Endothelial cell of umbilical vein (primary cell): ENCODE results near the gene FUBP3.

Experiments used
- MYC ChIP-seq: IDR thresholded peaks from one replicate; pipeline ENCODE4 v1.6.1; 2011; ENCODE audit warnings: mild to moderate bottlenecking, low read depth, low read length
- POLR2A ChIP-seq: IDR thresholded peaks from 2 replicates; pipeline ENCODE4 v1.6.1; 2012; ENCODE audit warnings: low read depth, mild to moderate bottlenecking, control low read depth, low read length
- POLR2AphosphoS5 ChIP-seq: IDR thresholded peaks from 2 replicates; pipeline ENCODE4 v1.6.1; 2012; ENCODE audit warnings: low read depth, mild to moderate bottlenecking, control low read depth, low read length, moderate library complexity; ENCODE audit not compliant: insufficient read depth
- TF ChIP-seq, protein P1 (sequence below): IDR thresholded peaks from 2 replicates; pipeline ENCODE4 v1.6.1; 2011; ENCODE audit not compliant: insufficient read depth, insufficient read length
- TF ChIP-seq, protein P2 (sequence below), 2 donors: IDR thresholded peaks; 1 replicate in 1 of 2; 2 replicates in 1 of 2; pipeline ENCODE4 v1.5.1; 2011; ENCODE audit warnings: low read length in 2 of 2, mild to moderate bottlenecking in 2 of 2, moderate library complexity in 2 of 2, control low read depth in 1 of 2, inconsistent platforms in 1 of 2, low read depth in 1 of 2; ENCODE audit not compliant: insufficient read depth in 1 of 2; ENCODE audit errors: extremely low read depth in 1 of 2

DNA sequence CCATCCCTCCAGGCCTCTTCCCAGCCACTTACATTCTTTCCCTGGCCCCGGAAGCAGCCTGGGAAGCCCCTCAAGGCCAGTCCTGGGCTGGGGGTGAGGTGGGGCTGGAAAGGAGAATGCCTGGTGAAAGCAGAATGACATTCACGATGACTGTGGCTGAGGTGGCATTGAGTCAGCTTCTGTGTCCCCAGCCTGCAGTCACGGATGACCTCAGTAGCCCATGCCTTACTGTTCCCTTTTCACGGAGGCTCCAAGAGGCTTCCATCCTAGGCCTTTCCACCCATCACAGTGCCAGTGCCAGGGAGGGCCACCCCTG, 87.7 kb downstream of the FUBP3 start:
- TF ChIP-seq, protein P1, sequence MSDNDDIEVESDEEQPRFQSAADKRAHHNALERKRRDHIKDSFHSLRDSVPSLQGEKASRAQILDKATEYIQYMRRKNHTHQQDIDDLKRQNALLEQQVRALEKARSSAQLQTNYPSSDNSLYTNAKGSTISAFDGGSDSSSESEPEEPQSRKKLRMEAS, result no peak
- TF ChIP-seq, protein P2, sequence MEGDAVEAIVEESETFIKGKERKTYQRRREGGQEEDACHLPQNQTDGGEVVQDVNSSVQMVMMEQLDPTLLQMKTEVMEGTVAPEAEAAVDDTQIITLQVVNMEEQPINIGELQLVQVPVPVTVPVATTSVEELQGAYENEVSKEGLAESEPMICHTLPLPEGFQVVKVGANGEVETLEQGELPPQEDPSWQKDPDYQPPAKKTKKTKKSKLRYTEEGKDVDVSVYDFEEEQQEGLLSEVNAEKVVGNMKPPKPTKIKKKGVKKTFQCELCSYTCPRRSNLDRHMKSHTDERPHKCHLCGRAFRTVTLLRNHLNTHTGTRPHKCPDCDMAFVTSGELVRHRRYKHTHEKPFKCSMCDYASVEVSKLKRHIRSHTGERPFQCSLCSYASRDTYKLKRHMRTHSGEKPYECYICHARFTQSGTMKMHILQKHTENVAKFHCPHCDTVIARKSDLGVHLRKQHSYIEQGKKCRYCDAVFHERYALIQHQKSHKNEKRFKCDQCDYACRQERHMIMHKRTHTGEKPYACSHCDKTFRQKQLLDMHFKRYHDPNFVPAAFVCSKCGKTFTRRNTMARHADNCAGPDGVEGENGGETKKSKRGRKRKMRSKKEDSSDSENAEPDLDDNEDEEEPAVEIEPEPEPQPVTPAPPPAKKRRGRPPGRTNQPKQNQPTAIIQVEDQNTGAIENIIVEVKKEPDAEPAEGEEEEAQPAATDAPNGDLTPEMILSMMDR (IDR thresholded peaks at IDR 0.05; ENCODE audit: extremely low read depth in 1 of 2, insufficient read depth in 1 of 2, low read depth in 1 of 2, low read length in 2 of 2), result no peak
- TF ChIP-seq MYC, result no peak
- TF ChIP-seq POLR2A, result no peak
- TF ChIP-seq POLR2AphosphoS5, result no peak
